ENCODE measurements around the gene EXOC3. TPM values are rescaled to one million over a fixed set of nuclear protein-coding genes. Genes with fewer than 3 reads are reported as not detected.

Gene EXOC3
- total RNA-seq, 2 experiments from 2014 or later = 31.0 to 58.2 TPM

GRCh38 chr5:425714-426113 is 17.3 kb upstream of the EXOC3 start:
- peak; percentile 24 for DNase-seq (ENCODE audit: low spot score)
- no peak overlapping the region for H3K4me2 ChIP-seq (ENCODE audit: low read length)

DNA sequence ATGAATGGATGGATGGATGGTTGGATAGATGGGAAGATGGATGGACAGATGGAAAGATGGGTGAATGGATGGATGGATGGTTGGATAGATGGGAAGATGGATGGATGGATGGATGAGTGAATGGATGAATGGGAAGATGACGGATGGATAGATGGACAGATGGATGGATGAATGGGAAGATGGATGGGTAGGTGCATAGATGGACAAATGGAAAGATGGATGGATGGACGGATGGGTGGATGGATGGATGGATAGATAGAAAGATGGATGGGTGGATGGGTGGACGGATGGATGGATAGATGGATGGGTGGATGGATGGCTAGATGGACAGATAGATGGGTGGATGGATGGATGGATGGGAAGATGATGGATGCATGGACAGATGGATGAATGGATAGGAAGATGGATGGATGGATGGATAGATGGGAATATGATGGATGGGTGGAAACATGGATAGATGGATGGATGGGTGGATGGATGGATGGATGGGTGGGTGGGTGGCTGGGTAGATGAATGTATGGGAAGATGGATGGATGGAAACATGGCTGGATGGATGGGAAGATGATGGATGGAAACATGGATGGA is 16.5 kb upstream of the EXOC3 start:
- H3K79me2 ChIP-seq (ENCODE audit: insufficient read depth, low read depth, low read length) = no peaks in the 10 kb centered on the region
- H3K36me3 ChIP-seq (ENCODE audit: insufficient read depth, low read length) = no peaks in the 10 kb centered on the region
- intact Hi-C loops (cut with micrococcal nuclease; ENCODE audit: unreplicated experiment) = no loop called here
- H4K20me1 ChIP-seq (ENCODE audit: insufficient read depth, low read length) = no peaks in the 10 kb centered on the region
- CTCF ChIA-PET (ENCODE audit: unreplicated experiment) = no interaction called here
- POLR2A ChIA-PET = no interaction called here
- H2AFZ ChIP-seq (ENCODE audit: low read length) = no peak overlapping the region
- H3K9me2 ChIP-seq (ENCODE audit: insufficient read depth, low read length) = no peaks in the 10 kb centered on the region
- H3K27ac ChIP-seq (ENCODE audit: low read depth, low read length, poor library complexity, severe bottlenecking) = no peak overlapping the region
- peaks cover 7% of the 10 kb centered on the region for H3K4me1 ChIP-seq (ENCODE audit: insufficient read depth, low read length, poor library complexity, severe bottlenecking)
- H3K4me2 ChIP-seq (ENCODE audit: low read length) = no peak overlapping the region
- no peak for DNase-seq (ENCODE audit: low spot score)
- no peak overlapping the region for H3K4me3 ChIP-seq (ENCODE audit: low read depth, low read length, poor library complexity, severe bottlenecking)
- BruUV-seq (replicated peaks) = no TSS peak
- TF ChIP-seq, protein P1, sequence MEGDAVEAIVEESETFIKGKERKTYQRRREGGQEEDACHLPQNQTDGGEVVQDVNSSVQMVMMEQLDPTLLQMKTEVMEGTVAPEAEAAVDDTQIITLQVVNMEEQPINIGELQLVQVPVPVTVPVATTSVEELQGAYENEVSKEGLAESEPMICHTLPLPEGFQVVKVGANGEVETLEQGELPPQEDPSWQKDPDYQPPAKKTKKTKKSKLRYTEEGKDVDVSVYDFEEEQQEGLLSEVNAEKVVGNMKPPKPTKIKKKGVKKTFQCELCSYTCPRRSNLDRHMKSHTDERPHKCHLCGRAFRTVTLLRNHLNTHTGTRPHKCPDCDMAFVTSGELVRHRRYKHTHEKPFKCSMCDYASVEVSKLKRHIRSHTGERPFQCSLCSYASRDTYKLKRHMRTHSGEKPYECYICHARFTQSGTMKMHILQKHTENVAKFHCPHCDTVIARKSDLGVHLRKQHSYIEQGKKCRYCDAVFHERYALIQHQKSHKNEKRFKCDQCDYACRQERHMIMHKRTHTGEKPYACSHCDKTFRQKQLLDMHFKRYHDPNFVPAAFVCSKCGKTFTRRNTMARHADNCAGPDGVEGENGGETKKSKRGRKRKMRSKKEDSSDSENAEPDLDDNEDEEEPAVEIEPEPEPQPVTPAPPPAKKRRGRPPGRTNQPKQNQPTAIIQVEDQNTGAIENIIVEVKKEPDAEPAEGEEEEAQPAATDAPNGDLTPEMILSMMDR (conservative IDR thresholded peaks at IDR 0.05; ENCODE audit: low read length) = no peak
- no peak for TF ChIP-seq EZH2phosphoT487 (IDR thresholded peaks at IDR 0.05; ENCODE audit: borderline replicate concordance, low read depth, low read length)
- no peaks in the 10 kb centered on the region for H3K9me3 ChIP-seq (ENCODE audit: low read length)

More at GRCh38 chr5:425714-426113, 17.3 kb upstream of the EXOC3 start:
- ChIA-PET POLR2A (no interaction called here), CTCF (ENCODE audit: unreplicated experiment) (no interaction called here)
- Histone ChIP-seq H4K20me1 (ENCODE audit: insufficient read depth, low read length) (no peaks in the 10 kb centered on the region), H3K36me3 (ENCODE audit: insufficient read depth, low read length) (no peaks in the 10 kb centered on the region), H3K9me3 (ENCODE audit: low read length) (no peaks in the 10 kb centered on the region), H3K79me2 (ENCODE audit: insufficient read depth, low read depth, low read length) (no peaks in the 10 kb centered on the region), H3K27ac (ENCODE audit: low read depth, low read length, poor library complexity, severe bottlenecking) (no peak overlapping the region), H3K4me1 (ENCODE audit: insufficient read depth, low read length, poor library complexity, severe bottlenecking) (peaks cover 7% of the 10 kb centered on the region), H3K9me2 (ENCODE audit: insufficient read depth, low read length) (no peaks in the 10 kb centered on the region), H2AFZ (ENCODE audit: low read length) (no peak overlapping the region), H3K4me3 (ENCODE audit: low read depth, low read length, poor library complexity, severe bottlenecking) (no peak overlapping the region)
- intact Hi-C loops (cut with micrococcal nuclease; ENCODE audit: unreplicated experiment) = loop anchor here (2.0 kb wide), 1 partner anchor 105 kb away; the partner anchor contains the start of gene AHRR
- TF ChIP-seq EZH2phosphoT487 (IDR thresholded peaks at IDR 0.05; ENCODE audit: borderline replicate concordance, low read depth, low read length) = no peak
- TF ChIP-seq, protein P1 (conservative IDR thresholded peaks at IDR 0.05; ENCODE audit: low read length) = peak; percentile 66
- BruUV-seq (replicated peaks) = no TSS peak

DNA sequence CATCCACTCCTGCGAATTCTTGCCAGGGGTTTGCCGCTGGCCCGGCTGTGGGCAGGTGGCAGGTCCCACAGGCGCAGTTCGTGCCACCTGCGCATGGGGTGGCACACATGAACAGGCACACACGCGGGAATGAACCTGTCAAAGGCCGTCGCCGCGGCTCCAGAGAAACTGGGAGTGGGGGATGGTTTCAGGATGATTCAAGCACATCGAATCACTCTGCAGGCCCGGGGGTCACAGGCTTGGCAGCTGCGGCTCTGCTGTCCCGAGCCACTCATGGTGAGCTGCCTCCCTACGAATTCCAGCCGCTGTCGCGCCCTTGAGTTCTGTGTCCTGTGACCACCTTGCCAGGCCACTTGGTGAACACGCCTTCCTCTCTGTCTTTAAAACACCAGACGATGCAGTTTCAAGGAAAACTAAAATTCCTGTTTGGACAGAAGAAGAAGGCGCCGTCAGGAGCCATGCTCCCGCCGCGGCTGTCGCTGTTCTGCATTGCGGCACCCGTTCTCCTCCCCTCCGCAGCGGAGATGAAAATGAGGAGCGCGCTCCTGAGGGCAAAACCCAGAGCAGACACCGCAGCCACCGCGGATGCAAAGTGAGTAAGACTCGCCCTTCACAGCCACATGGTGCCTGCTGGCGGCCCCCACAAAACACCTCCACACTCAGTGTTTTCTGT is 15.4 kb upstream of the EXOC3 start:
- BruUV-seq (replicated peaks) = no TSS peak

More for the DNA sequence above, 15.4 kb upstream of the EXOC3 start:
- Histone ChIP-seq H3K9me3 (ENCODE audit: low read length) (no peaks in the 10 kb centered on the region), H3K4me1 (ENCODE audit: insufficient read depth, low read length, poor library complexity, severe bottlenecking) (peaks cover 7% of the 10 kb centered on the region), H3K9me2 (ENCODE audit: insufficient read depth, low read length) (no peaks in the 10 kb centered on the region), H2AFZ (ENCODE audit: low read length) (no peak overlapping the region), H3K4me3 (ENCODE audit: low read depth, low read length, poor library complexity, severe bottlenecking) (no peak overlapping the region), H3K36me3 (ENCODE audit: insufficient read depth, low read length) (no peaks in the 10 kb centered on the region), H3K79me2 (ENCODE audit: insufficient read depth, low read depth, low read length) (no peaks in the 10 kb centered on the region), H3K4me2 (ENCODE audit: low read length) (no peak overlapping the region), H4K20me1 (ENCODE audit: insufficient read depth, low read length) (no peaks in the 10 kb centered on the region), H3K27ac (ENCODE audit: low read depth, low read length, poor library complexity, severe bottlenecking) (no peak overlapping the region)
- no peak for TF ChIP-seq EZH2phosphoT487 (IDR thresholded peaks at IDR 0.05; ENCODE audit: borderline replicate concordance, low read depth, low read length)
- intact Hi-C loops (cut with micrococcal nuclease; ENCODE audit: unreplicated experiment) = no loop called here
- DNase-seq (ENCODE audit: low spot score) = no peak
- CTCF ChIA-PET (ENCODE audit: unreplicated experiment) = no interaction called here
- POLR2A ChIA-PET = no interaction called here

Data from OCI-LY7 (cell line).